ENCODE data around the gene PSMC3. TPM values are rescaled to one million over a fixed set of nuclear protein-coding genes. Genes with fewer than 3 reads are reported as not detected.

The PSMC3 gene
- total RNA-seq, 1 experiment from 2014 or later, result 179 TPM

DNA sequence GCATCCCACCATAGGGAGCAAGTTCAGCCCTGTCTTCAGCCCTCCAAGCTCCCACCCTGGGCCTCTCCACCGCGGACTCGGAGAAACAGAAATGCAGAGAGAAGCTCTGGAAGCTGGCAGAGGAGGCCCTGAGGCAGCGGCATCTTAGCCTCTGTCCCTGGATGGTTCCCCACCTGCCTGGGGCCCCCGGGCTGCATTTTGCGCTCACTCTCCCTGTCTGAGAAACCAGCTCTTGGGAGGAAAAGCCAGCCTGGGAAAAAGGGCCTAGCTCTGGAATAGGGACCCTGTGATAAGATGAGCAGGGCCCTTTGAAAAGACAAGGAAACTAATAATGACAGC lies 35.8 kb downstream of the PSMC3 start:
- Mint-ChIP-seq H3K4me1 (0 out of 4 replicates have a peak, but pooled peaks cover 0 to 3% of the 10 kb centered on the region in 2 experiments), H3K27me3 (ENCODE audit: low read depth) (no peaks in the 10 kb centered on the region), H3K9me3 (no peaks in the 10 kb centered on the region; a peak in 1 of 5 replicates), H3K4me3 (no peak overlapping the region), H3K36me3 (ENCODE audit: insufficient read depth in 1 of 3, low read depth in 3 of 3) (no peaks in the 10 kb centered on the region), H3K27ac (no peak overlapping the region)
- Histone ChIP-seq H2BK120ac (ENCODE audit: low read depth, low read length, poor library complexity, severe bottlenecking) (no peak overlapping the region), H3K27me3 (ENCODE audit: insufficient read depth, low read length) (no peaks in the 10 kb centered on the region), H3K18ac (ENCODE audit: insufficient read length, low read depth, low read length) (no peak overlapping the region), H4K8ac (replicated peaks; ENCODE audit: insufficient read length, low read depth, low read length) (no peak overlapping the region), H2AFZ (ENCODE audit: low read length) (no peak overlapping the region), H3K4me1 (ENCODE audit: insufficient read depth, low read length) (no peaks in the 10 kb centered on the region), H3K4me2 (ENCODE audit: insufficient read depth, insufficient read length, low read length) (no peak overlapping the region), H2BK20ac (ENCODE audit: low read depth, low read length, poor library complexity, severe bottlenecking) (no peak overlapping the region), H3K4ac (ENCODE audit: low read depth, low read length) (no peak overlapping the region), H2AK5ac (ENCODE audit: insufficient read length, low read length) (no peak overlapping the region), H3T11ph (ENCODE audit: low read length) (no peak overlapping the region), H2BK12ac (ENCODE audit: insufficient read length, low read depth, low read length) (no peak overlapping the region), H4K5ac (ENCODE audit: insufficient read length, low read depth, low read length) (no peak overlapping the region), H4K20me1 (ENCODE audit: control insufficient read depth, insufficient read depth, insufficient read length) (no peaks in the 10 kb centered on the region), H3K23me2 (ENCODE audit: insufficient read length, low read depth, low read length, poor library complexity, severe bottlenecking) (no peaks in the 10 kb centered on the region), H3K79me2 (ENCODE audit: insufficient read depth, low read length) (no peaks in the 10 kb centered on the region), H3K9ac (ENCODE audit: extremely low read depth, insufficient read length, low read length) (no peak overlapping the region), H2BK15ac (ENCODE audit: low read depth, low read length) (no peak overlapping the region), H4K91ac (ENCODE audit: insufficient read length, low read depth, low read length) (no peak overlapping the region), H2BK5ac (ENCODE audit: insufficient read length, low read length) (no peak overlapping the region), H3K9me3 (ENCODE audit: control insufficient read depth, low read depth, low read length) (no peaks in the 10 kb centered on the region), H3K23ac (ENCODE audit: insufficient read length, low read depth, low read length) (no peak overlapping the region), H3K14ac (ENCODE audit: insufficient read depth, low read length) (no peak overlapping the region), H3K56ac (ENCODE audit: insufficient read length, low read depth, low read length) (no peak overlapping the region), H3K79me1 (ENCODE audit: insufficient read depth, low read depth, low read length, poor library complexity, severe bottlenecking) (no peaks in the 10 kb centered on the region), H3K27ac (ENCODE audit: insufficient read length, low read depth, low read length) (no peak overlapping the region)
- no CpG with 5 or more reads among the region's 6 CpGs for WGBS (ENCODE audit: extremely low coverage, insufficient read length, low lambda C conversion rate)
- DNase-seq, result no peak
- TF ChIP-seq, protein P1, sequence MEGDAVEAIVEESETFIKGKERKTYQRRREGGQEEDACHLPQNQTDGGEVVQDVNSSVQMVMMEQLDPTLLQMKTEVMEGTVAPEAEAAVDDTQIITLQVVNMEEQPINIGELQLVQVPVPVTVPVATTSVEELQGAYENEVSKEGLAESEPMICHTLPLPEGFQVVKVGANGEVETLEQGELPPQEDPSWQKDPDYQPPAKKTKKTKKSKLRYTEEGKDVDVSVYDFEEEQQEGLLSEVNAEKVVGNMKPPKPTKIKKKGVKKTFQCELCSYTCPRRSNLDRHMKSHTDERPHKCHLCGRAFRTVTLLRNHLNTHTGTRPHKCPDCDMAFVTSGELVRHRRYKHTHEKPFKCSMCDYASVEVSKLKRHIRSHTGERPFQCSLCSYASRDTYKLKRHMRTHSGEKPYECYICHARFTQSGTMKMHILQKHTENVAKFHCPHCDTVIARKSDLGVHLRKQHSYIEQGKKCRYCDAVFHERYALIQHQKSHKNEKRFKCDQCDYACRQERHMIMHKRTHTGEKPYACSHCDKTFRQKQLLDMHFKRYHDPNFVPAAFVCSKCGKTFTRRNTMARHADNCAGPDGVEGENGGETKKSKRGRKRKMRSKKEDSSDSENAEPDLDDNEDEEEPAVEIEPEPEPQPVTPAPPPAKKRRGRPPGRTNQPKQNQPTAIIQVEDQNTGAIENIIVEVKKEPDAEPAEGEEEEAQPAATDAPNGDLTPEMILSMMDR (conservative IDR thresholded peaks at IDR 0.05), result no peak
